ENCODE data around the gene LRRC40.

DNA sequence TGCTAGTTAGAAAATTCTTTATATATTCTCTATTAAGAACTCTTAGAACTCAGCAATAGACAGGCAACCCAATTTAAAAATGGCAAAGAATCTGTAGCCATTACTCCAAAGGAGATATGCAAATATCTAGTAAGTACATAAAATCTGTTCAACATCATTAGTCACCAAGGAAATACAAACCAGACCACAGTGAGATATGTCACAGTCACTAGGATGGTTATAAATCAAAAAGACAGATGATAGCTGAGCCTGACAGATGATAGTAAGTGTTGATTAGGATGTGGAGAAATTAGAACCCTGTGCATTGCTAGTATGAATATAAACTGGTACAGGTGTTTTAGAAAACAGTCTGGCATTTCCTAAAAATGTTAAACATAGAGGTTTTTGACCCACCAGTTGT, 42.4 kb upstream of the LRRC40 start:
- TF ChIP-seq POLR2AphosphoS5 (IDR thresholded peaks at IDR 0.05) (no peak), POLR2A (IDR thresholded peaks at IDR 0.05) (no peak), EP300 (IDR thresholded peaks at IDR 0.05) (no peak)
